DOHH2 (cell line): ENCODE data around the gene CDH4.

Experiments
- H3F3A ChIP-seq: fragments of 200-600 bp; sonication (generic), shearing (Covaris generic); 2 replicates; pipeline ENCODE4 v1.6.0; 2016; ENCODE audit warnings: antibody characterized with exemption, mild to moderate bottlenecking; ENCODE audit not compliant: control insufficient read depth, insufficient read depth
- H3K27ac ChIP-seq: fragments of 200-600 bp; sonication (generic); 2 replicates; pipeline ENCODE4 v1.5.1; 2014; ENCODE audit warnings: low read depth, mild to moderate bottlenecking, low read length, moderate library complexity
- H3K27me3 ChIP-seq: fragments of 200-600 bp; sonication (generic); 2 replicates; pipeline ENCODE4 v1.6.1; 2014; ENCODE audit warnings: mild to moderate bottlenecking, low read length, mixed read lengths; ENCODE audit not compliant: control insufficient read depth
- H3K36me3 ChIP-seq: fragments of 200-600 bp; sonication (generic); 2 replicates; pipeline ENCODE4 v1.6.1; 2014; ENCODE audit warnings: mild to moderate bottlenecking, low read length, moderate library complexity, mixed read lengths; ENCODE audit not compliant: control insufficient read depth
- H3K4me1 ChIP-seq: fragments of 200-600 bp; sonication (generic); 2 replicates; pipeline ENCODE4 v1.6.1; 2014; ENCODE audit warnings: mild to moderate bottlenecking, low read length, mixed read lengths; ENCODE audit not compliant: control insufficient read depth
- H3K4me2 ChIP-seq: fragments of 200-600 bp; sonication (generic); 2 replicates; pipeline ENCODE4 v1.6.0; 2014; ENCODE audit warnings: mild to moderate bottlenecking, low read length, moderate library complexity
- H3K4me3 ChIP-seq: fragments of 200-600 bp; sonication (generic); 2 replicates; pipeline ENCODE4 v1.5.1; 2014; ENCODE audit warnings: mild to moderate bottlenecking, low read length, mixed read lengths
- H3K79me2 ChIP-seq: fragments of 200-600 bp; sonication (generic); 2 replicates; pipeline ENCODE4 v1.6.1; 2014; ENCODE audit warnings: mild to moderate bottlenecking, low read length, mixed read lengths; ENCODE audit not compliant: control insufficient read depth
- H3K9me2 ChIP-seq: fragments of 200-600 bp; sonication (generic); replicated peaks from 2 replicates; pipeline ENCODE4 v1.6.1; 2014; ENCODE audit warnings: mild to moderate bottlenecking, low read length, mixed read lengths; ENCODE audit not compliant: control insufficient read depth
- H3K9me3 ChIP-seq: fragments of 200-600 bp; sonication (generic); 2 replicates; pipeline ENCODE4 v1.6.1; 2014; ENCODE audit warnings: antibody characterized with exemption, low read length, mixed read lengths; ENCODE audit not compliant: control insufficient read depth, insufficient read depth
- H4K20me1 ChIP-seq: fragments of 200-600 bp; sonication (generic); 2 replicates; pipeline ENCODE4 v1.6.0; 2014; ENCODE audit warnings: low read depth, mild to moderate bottlenecking, antibody characterized with exemption, low read length, moderate library complexity; ENCODE audit not compliant: control insufficient read depth, insufficient read depth
- CTCF ChIP-seq: fragments of 200-600 bp; sonication (generic); IDR thresholded peaks from one replicate; pipeline ENCODE4 v1.5.1; 2014; ENCODE audit warnings: antibody characterized with exemption, mild to moderate bottlenecking, low read depth, low read length; ENCODE audit not compliant: poor library complexity, severe bottlenecking
- EZH2phosphoT487 ChIP-seq: fragments of 200-600 bp; sonication (generic); IDR thresholded peaks from 2 replicates; pipeline ENCODE4 v1.6.1; 2017; ENCODE audit warnings: borderline replicate concordance, mild to moderate bottlenecking, antibody characterized with exemption, low read length, moderate library complexity, mixed read lengths

The CDH4 gene

GRCh38 chr20:61907081-61907891 lies 655.2 kb downstream of the CDH4 start:
- Histone ChIP-seq H3K27me3 (0 out of 2 replicates have a peak, but pooled peaks cover 2% of the 10 kb centered on the region), H3K27ac (no peak overlapping the region), H3F3A (no peaks in the 10 kb centered on the region), H3K9me2 (no peaks in the 10 kb centered on the region), H3K9me3 (peaks cover 3% of the 10 kb centered on the region; the same call in 1 of the 2 replicates), H3K79me2 (no peaks in the 10 kb centered on the region), H3K4me3 (no peak overlapping the region), H3K4me1 (no peaks in the 10 kb centered on the region), H4K20me1 (no peaks in the 10 kb centered on the region), H3K36me3 (no peaks in the 10 kb centered on the region), H3K4me2 (no peak overlapping the region)
- no peak for TF ChIP-seq CTCF
- TF ChIP-seq EZH2phosphoT487: no peak

- no peak for TF ChIP-seq CTCF
- no peak for TF ChIP-seq EZH2phosphoT487
- Histone ChIP-seq H3K4me1 (no peaks in the 10 kb centered on the region), H3K9me3 (peaks cover 3% of the 10 kb centered on the region; the same call in 1 of the 2 replicates), H3F3A (no peaks in the 10 kb centered on the region), H3K4me3 (no peak overlapping the region), H3K79me2 (no peaks in the 10 kb centered on the region), H3K9me2 (no peaks in the 10 kb centered on the region), H3K36me3 (no peaks in the 10 kb centered on the region), H3K27ac (no peak overlapping the region), H4K20me1 (no peaks in the 10 kb centered on the region), H3K27me3 (peaks cover 2% of the 10 kb centered on the region; the same call in 1 of the 2 replicates), H3K4me2 (no peak overlapping the region)
These were observed 656.3 kb downstream of the CDH4 start for GRCh38 chr20:61908057-61909026.

- Histone ChIP-seq H3K9me2 (no peaks in the 10 kb centered on the region), H3K4me2 (no peak overlapping the region), H3K27me3 (peaks cover 2% of the 10 kb centered on the region; the same call in 1 of the 2 replicates), H3F3A (no peaks in the 10 kb centered on the region), H3K4me1 (no peaks in the 10 kb centered on the region), H3K27ac (no peak overlapping the region), H4K20me1 (no peaks in the 10 kb centered on the region), H3K4me3 (no peak overlapping the region), H3K9me3 (peaks cover 3% of the 10 kb centered on the region; the same call in 1 of the 2 replicates), H3K36me3 (no peaks in the 10 kb centered on the region), H3K79me2 (no peaks in the 10 kb centered on the region)
- TF ChIP-seq EZH2phosphoT487: no peak
- TF ChIP-seq CTCF: no peak
These were observed 657.0 kb downstream of the CDH4 start for GRCh38 chr20:61909028-61909427.
